GM12892 (cell line): Measurements from ENCODE around the gene CRYBG3.

ENCODE experiments used
- POLR2AphosphoS5 ChIP-seq: IDR thresholded peaks from 2 replicates; pipeline ENCODE4 v1.6.1; 2011; ENCODE audit warnings: low read depth, low read length, control low read depth
- TAF1 ChIP-seq: IDR thresholded peaks from 2 replicates; pipeline ENCODE4 v1.6.1; 2011; ENCODE audit warnings: low read depth, mild to moderate bottlenecking, control low read depth, low read length, borderline replicate concordance

- TF ChIP-seq TAF1, result no peak
- TF ChIP-seq POLR2AphosphoS5, result no peak
Measured at GRCh38 chr3:97883736-97884135, 61.9 kb downstream of the CRYBG3 start.
